NB4 (cell line): ENCODE results near the gene SIL1.
"Not testable (repeated sequence)": the region's sequence is repeated elsewhere in the genome, so short reads cannot be mapped to it uniquely, and the experiment has no call there.

Experiments
- DNase-seq: peaks from one replicate; pipeline ENCODE4 v3.0.0; 2010; ENCODE audit warnings: low read depth
- H3K4me3 ChIP-seq: one replicate; pipeline ENCODE4 v1.5.1; 2011; ENCODE audit warnings: mild to moderate bottlenecking, low read depth, low read length, moderate library complexity
- MYC ChIP-seq: IDR thresholded peaks from 2 replicates; pipeline ENCODE4 v1.6.1; 2011; ENCODE audit warnings: low read depth, low read length
- POLR2A ChIP-seq: IDR thresholded peaks from 2 replicates; pipeline ENCODE4 v1.6.1; 2011; ENCODE audit warnings: mild to moderate bottlenecking; ENCODE audit not compliant: insufficient read length; ENCODE audit errors: extremely low read depth
- TF ChIP-seq, protein P1 (sequence below): IDR thresholded peaks from one replicate; pipeline ENCODE4 v1.5.1; 2012; ENCODE audit warnings: low read depth, low read length
- TF ChIP-seq, protein P2 (sequence below): IDR thresholded peaks from 2 replicates; pipeline ENCODE4 v1.6.1; 2011; ENCODE audit warnings: low read depth, low read length

Gene SIL1

DNA sequence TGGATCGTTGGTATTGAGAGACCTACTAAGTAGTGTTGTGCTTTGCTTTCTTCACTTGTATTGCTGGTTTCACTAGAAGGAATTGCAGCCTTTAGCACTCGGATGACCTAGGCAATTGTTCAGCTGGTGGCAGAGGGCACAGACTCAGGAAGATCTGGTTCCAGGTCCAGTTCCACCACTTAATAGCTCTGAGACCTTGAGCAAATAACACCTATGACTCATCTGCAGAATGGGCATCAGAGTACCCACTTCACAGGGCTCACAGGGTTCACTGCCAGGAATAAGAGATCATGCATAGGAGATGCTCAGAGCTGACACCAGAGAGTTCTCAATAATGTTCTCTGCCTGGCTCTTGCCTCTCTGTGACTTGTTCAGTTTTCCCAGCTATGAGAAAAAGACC, 133.6 kb downstream of the SIL1 start:
- no peak overlapping the region for H3K4me3 ChIP-seq
- no peak for DNase-seq
- TF ChIP-seq, protein P1, sequence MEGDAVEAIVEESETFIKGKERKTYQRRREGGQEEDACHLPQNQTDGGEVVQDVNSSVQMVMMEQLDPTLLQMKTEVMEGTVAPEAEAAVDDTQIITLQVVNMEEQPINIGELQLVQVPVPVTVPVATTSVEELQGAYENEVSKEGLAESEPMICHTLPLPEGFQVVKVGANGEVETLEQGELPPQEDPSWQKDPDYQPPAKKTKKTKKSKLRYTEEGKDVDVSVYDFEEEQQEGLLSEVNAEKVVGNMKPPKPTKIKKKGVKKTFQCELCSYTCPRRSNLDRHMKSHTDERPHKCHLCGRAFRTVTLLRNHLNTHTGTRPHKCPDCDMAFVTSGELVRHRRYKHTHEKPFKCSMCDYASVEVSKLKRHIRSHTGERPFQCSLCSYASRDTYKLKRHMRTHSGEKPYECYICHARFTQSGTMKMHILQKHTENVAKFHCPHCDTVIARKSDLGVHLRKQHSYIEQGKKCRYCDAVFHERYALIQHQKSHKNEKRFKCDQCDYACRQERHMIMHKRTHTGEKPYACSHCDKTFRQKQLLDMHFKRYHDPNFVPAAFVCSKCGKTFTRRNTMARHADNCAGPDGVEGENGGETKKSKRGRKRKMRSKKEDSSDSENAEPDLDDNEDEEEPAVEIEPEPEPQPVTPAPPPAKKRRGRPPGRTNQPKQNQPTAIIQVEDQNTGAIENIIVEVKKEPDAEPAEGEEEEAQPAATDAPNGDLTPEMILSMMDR: no peak
- TF ChIP-seq POLR2A: no peak
- TF ChIP-seq MYC: no peak
- TF ChIP-seq, protein P2, sequence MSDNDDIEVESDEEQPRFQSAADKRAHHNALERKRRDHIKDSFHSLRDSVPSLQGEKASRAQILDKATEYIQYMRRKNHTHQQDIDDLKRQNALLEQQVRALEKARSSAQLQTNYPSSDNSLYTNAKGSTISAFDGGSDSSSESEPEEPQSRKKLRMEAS: no peak

DNA sequence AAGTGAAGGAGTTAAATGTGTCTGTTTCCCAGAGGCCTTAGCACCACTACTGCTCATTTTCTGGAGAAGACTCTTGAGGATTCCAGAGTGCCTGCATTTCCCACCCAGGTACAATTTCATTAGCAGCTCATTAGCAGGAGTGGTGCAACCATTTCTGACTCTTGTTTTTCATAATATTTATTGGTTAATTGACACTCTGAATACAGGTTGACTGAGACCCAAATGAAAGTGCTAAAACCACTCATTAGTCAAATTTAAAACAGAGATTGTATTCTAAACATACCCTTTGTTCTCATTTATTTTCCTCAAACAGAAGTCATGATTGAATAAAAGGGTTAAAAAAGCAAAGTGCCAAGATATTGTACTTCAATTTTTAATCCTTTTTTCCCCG, 134.5 kb downstream of the SIL1 start:
- no peak overlapping the region for H3K4me3 ChIP-seq
- no peak for DNase-seq
- no peak for TF ChIP-seq POLR2A
- TF ChIP-seq, protein P2: no peak
- TF ChIP-seq MYC: no peak
- TF ChIP-seq, protein P1: no peak

DNA sequence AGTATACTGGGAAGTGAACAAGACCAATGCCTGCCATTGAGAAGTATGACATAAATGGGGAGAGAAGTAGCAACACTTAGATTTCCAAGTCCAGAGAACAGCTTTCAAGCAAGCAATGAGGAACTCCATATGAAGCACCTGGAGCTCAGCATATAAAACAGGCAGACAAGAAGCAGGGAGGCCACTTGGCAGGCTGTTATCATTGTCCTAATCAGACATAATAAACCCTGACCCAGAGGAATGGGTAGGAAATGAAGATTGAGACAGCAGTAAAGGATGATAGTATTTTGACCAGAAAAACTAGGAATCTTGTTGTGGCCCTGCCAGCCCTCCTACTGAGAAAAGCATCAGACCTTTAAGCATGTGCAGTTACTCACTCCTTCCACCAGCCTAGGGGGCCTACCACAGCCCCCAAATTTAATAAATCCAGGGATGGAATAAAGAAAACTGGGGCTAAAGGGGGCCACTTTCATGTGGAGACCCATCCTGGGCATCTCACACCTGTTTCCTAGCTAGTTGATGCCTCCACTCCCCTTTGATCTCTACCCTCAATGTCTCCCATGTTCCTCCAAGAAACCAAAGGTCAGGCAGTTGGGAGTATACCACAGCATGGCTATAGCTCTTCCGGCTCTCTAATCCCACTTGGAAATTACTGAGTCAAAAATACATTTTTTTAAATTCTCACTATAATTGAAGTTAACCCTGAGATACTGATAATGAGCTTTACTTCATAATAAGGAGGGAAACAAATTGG, 135.1 kb downstream of the SIL1 start:
- no peak overlapping the region for H3K4me3 ChIP-seq
- no peak for DNase-seq
- TF ChIP-seq, protein P2: no peak
- TF ChIP-seq, protein P1: no peak

DNA sequence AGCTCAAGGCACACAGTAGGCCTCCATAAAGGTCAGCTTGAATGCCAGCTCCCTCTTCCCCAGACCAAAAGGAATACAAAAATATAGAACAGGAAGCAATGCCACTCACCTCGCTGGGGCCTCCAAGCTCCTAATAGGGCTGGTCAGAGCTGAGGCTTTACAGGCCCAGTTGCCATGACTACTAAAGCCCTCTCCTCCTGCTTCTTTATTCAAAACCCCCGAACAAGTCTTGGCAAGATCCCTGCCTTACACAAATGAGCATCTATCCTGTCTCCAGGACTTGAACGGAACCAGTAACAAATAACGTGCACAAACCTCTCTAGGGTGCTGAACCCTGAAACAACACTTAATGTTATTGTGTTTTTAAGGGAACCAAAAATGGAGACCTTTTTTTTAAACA, 136.3 kb downstream of the SIL1 start:
- no peak for DNase-seq
- TF ChIP-seq, protein P2: no peak
- TF ChIP-seq POLR2A: no peak
- no peak for TF ChIP-seq MYC
- TF ChIP-seq, protein P1: no peak
- no peak overlapping the region for H3K4me3 ChIP-seq

DNA sequence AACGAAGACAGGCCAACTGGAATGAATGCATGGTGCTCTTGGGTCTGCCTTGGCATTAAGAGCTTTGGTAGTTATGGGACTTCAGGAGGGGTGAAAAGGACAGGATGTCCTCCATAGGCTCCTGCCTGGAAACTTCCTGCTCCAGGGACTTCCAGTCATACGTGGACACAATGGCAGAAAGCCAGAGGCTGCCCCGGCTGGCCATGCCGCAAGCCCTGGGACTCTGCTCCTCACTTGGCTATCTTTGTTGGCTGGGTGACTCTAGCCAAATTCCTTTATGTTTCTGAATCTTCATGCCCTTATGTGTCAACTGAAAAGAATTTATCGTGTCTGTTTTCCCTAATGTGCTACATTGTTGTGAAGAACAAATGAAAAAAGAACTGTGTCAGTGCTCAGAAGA, 136.9 kb downstream of the SIL1 start:
- DNase-seq: no peak
- no peak overlapping the region for H3K4me3 ChIP-seq
- no peak for TF ChIP-seq MYC
- TF ChIP-seq, protein P2: no peak
- TF ChIP-seq, protein P1: no peak
- no peak for TF ChIP-seq POLR2A

DNA sequence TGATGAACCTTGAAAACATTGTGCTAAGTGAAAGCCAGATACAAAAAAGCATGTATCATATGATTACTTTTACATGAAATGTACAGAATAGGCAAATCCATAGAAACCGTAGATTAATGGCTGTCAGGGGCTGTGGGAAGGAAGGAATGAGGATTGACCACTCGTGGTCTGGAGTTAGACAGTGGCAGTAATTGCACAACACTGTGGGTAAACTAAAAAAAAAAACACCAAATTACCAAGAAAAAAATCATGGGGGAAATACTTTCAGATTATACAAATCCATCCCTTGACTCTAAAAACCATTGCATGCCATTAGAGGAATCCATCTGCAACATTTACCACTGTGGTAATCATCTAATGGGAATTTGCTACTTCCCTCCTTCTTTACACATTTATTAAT, 140.0 kb downstream of the SIL1 start:
- DNase-seq: peak; percentile 16
- TF ChIP-seq POLR2A (no peak), MYC (no peak)
- TF ChIP-seq, protein P2: no peak
- TF ChIP-seq, protein P1: no peak
- H3K4me3 ChIP-seq: no peak overlapping the region

DNA sequence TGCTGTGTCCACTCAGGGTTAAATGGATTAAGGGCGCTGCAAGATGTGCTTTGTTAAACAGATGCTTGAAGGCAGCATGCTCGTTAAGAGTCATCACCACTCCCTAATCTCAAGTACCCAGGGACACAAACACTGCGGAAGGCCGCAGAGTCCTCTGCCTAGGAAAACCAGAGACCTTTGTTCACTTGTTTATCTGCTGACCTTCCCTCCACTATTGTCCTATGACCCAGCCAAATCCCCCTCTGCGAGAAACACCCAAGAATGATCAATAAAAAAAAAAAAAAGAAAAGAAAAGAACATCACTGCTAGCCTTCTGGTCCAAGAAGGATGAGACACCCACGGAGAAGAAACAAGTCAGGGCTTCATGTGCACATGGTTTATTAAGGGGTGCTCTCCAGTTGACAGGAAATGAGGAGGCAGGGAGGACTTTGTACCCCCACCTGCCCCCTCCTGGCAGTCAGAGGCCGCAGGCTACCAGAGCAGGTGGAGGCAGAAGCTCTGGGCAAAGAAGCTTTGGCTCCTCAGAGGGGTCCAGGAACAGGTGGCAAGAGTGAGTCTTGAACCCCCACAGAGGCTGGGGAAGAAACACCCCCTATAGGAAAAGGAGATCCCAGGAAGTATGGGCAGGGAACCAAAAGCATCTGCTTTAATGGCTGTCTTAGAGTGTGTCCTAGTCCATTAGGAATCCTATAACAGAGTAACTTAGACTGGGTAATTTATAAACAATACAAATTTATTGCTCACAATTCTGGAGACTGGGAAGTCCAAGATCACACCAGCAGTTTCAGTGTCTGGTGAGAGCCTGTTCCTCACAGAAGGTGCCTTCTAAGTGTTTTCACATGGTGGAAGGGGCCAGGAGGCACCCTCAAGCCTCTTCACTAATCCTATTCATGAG, 140.9 kb downstream of the SIL1 start:
- DNase-seq, H3K4me3 ChIP-seq: not testable (repeated sequence)
